Astrocyte (in vitro differentiated cells and primary cell): ENCODE measurements around the gene METTL1.

Source experiments
- EZH2 ChIP-seq: IDR thresholded peaks from 2 replicates; pipeline ENCODE4 v1.6.1; 2012; ENCODE audit warnings: mild to moderate bottlenecking, low read length, inconsistent platforms; ENCODE audit not compliant: insufficient read depth
- TF ChIP-seq, protein P1 (sequence below): IDR thresholded peaks from 2 replicates; pipeline ENCODE4 v1.5.1; 2011; ENCODE audit warnings: low read depth, mild to moderate bottlenecking, inconsistent platforms, low read length, moderate library complexity; ENCODE audit not compliant: insufficient read depth

DNA sequence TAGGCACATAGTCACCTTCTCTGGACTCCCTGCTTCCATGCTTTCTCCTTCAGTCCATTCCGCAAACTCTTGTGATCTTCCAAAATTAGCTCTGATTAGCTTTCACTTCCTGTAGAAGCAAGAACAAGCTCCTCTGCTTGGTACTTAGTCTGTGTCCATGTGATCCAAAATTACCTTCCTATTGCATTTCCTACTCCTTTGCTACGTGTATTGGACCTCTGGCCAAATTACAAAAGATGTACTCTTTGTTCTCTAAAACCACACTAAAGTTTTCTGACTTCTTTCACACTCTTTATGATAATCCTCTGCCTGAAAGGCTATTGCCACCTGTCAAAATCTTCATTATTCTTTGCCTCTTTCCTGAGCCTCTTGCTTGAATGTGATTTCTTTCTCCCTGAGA lies 9.9 kb upstream of the METTL1 start:
- TF ChIP-seq, protein P1, sequence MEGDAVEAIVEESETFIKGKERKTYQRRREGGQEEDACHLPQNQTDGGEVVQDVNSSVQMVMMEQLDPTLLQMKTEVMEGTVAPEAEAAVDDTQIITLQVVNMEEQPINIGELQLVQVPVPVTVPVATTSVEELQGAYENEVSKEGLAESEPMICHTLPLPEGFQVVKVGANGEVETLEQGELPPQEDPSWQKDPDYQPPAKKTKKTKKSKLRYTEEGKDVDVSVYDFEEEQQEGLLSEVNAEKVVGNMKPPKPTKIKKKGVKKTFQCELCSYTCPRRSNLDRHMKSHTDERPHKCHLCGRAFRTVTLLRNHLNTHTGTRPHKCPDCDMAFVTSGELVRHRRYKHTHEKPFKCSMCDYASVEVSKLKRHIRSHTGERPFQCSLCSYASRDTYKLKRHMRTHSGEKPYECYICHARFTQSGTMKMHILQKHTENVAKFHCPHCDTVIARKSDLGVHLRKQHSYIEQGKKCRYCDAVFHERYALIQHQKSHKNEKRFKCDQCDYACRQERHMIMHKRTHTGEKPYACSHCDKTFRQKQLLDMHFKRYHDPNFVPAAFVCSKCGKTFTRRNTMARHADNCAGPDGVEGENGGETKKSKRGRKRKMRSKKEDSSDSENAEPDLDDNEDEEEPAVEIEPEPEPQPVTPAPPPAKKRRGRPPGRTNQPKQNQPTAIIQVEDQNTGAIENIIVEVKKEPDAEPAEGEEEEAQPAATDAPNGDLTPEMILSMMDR = no peak
- TF ChIP-seq EZH2 = no peak
